HCT116 (cell line): ENCODE results near the gene GRHL1. TPM values are rescaled to one million over a fixed set of nuclear protein-coding genes. Genes with fewer than 3 reads are reported as not detected.

Experiments
- ATAC-seq: fragments of 200-7000 bp; cut with Tn5 transposase; 2 replicates; pipeline ENCODE4 v1.9.1; 2020; ENCODE audit warnings: mild to moderate bottlenecking, moderate library complexity
- BruUV-seq: library from RNA; stranded (reverse); fragments of 400-500 nt; replicated peaks from 2 replicates; lab custom pipeline; 2021; lab: Mats Ljungman, UMichigan
- CTCF ChIA-PET: fragments of 300-600 bp; sonication (Branson Sonifier 250); formaldehyde crosslinking; loops from one replicate; lab custom pipeline; 2021; ENCODE audit warnings: antibody characterized with exemption; lab: Charles Lee
- POLR2A ChIA-PET: fragments of 300-600, 350-600 bp; sonication (Branson Sonifier 250); formaldehyde crosslinking; loops from one replicate; lab custom pipeline; 2021; ENCODE audit warnings: antibody characterized with exemption; lab: Charles Lee
- RAD21 ChIA-PET, 2 experiments: fragments of 300-600 bp; sonication (Branson Sonifier 250); formaldehyde crosslinking; loops; one replicate each; lab custom pipeline; 2023; ENCODE audit warnings: low total read pairs in 2 of 2; ENCODE audit not compliant: uncharacterized antibody in 2 of 2, unreplicated experiment in 2 of 2, low non-redundant PET in 1 of 2; lab: Charles Lee
- DNase-seq: peaks from one replicate; pipeline ENCODE4 v3.0.0-alpha.2; 2010; ENCODE audit warnings: low read depth, low spot score
- H2AFZ ChIP-seq: fragments of 200-600 bp; shearing (Covaris generic), sonication (generic); 2 replicates; pipeline ENCODE4 v1.6.1; 2017; ENCODE audit warnings: low read depth, mixed run types, mixed read lengths, antibody characterized with exemption, low read length; ENCODE audit not compliant: poor library complexity, severe bottlenecking
- H3K27ac ChIP-seq: 2 replicates; pipeline ENCODE4 v1.5.1; 2012; ENCODE audit warnings: low read depth, low read length
- H3K27me3 ChIP-seq: fragments of 200-600 bp; sonication (generic); 2 replicates; pipeline ENCODE4 v1.6.1; 2016; ENCODE audit warnings: mixed run types, low read length, mixed read lengths; ENCODE audit not compliant: insufficient read depth
- H3K36me3 ChIP-seq, 2 experiments: fragments of 200-500 bp in 1 of 2; fragments of 200-600 bp in 1 of 2; sonication (Bioruptor generic) in 1 of 2; sonication (generic) in 1 of 2; 2 replicates each; pipeline versions ENCODE4 v1.5.1 to v1.6.1; 2014 to 2016; ENCODE audit warnings: low read length in 2 of 2, inconsistent platforms in 1 of 2, mixed read lengths in 1 of 2, mixed run types in 1 of 2; ENCODE audit not compliant: insufficient read depth in 2 of 2, control insufficient read depth in 1 of 2
- H3K4me1 ChIP-seq, 2 experiments: fragments of 200-600 bp in 1 of 2; sonication (generic) in 1 of 2; 2 replicates each; pipeline versions ENCODE4 v1.5.1 to v1.6.1; 2012 to 2017; ENCODE audit warnings: low read length in 2 of 2, inconsistent platforms in 1 of 2, mild to moderate bottlenecking in 1 of 2, mixed read lengths in 1 of 2, mixed run types in 1 of 2, moderate library complexity in 1 of 2; ENCODE audit not compliant: insufficient read depth in 2 of 2, control insufficient read depth in 1 of 2
- H3K4me2 ChIP-seq: fragments of 200-600 bp; sonication (generic); 2 replicates; pipeline ENCODE4 v1.6.1; 2017; ENCODE audit warnings: mixed run types, low read length, mixed read lengths
- H3K4me3 ChIP-seq, 2 experiments: fragments of 200-600 bp in 1 of 2; sonication (generic) in 1 of 2; replicated peaks in 1 of 2; 2 replicates each; pipeline ENCODE4 v1.5.1; 2011 to 2016; ENCODE audit warnings: low read length in 2 of 2, control low read depth in 1 of 2, low read depth in 1 of 2, mild to moderate bottlenecking in 1 of 2, mixed read lengths in 1 of 2, mixed run types in 1 of 2
- H3K79me2 ChIP-seq: fragments of 200-600 bp; sonication (generic); 2 replicates; pipeline ENCODE4 v1.6.1; 2017; ENCODE audit warnings: mild to moderate bottlenecking, mixed run types, low read length, moderate library complexity, mixed read lengths; ENCODE audit not compliant: insufficient read depth
- H3K9ac ChIP-seq: fragments of 200-600 bp; sonication (generic); 2 replicates; pipeline ENCODE4 v1.6.1; 2016; ENCODE audit warnings: low read length, mixed read lengths
- H3K9me2 ChIP-seq: fragments of 200-600 bp; sonication (generic), shearing (Covaris generic); 2 replicates; pipeline ENCODE4 v1.6.1; 2017; ENCODE audit warnings: mixed run types, mild to moderate bottlenecking, moderate library complexity; ENCODE audit not compliant: insufficient read depth
- H3K9me3 ChIP-seq, 2 experiments: fragments of 200-500 bp in 1 of 2; fragments of 200-600 bp in 1 of 2; sonication (Bioruptor generic) in 1 of 2; sonication (generic) in 1 of 2; 2 replicates each; pipeline ENCODE4 v1.6.1; 2014 to 2017; ENCODE audit warnings: low read length in 2 of 2, mixed read lengths in 2 of 2, inconsistent platforms in 1 of 2, low read depth in 1 of 2, mild to moderate bottlenecking in 1 of 2, mixed run types in 1 of 2, moderate library complexity in 1 of 2; ENCODE audit not compliant: control insufficient read depth in 1 of 2, insufficient read depth in 1 of 2
- H4K20me1 ChIP-seq: fragments of 200-600 bp; sonication (generic), shearing (Covaris generic); 2 replicates; pipeline ENCODE4 v1.6.1; 2017; ENCODE audit warnings: mixed run types, mild to moderate bottlenecking, moderate library complexity; ENCODE audit not compliant: insufficient read depth
- CBX3 ChIP-seq: IDR thresholded peaks from 2 replicates; pipeline ENCODE4 v1.6.1; 2012; ENCODE audit warnings: low read depth
- EGR1 ChIP-seq: IDR thresholded peaks from 2 replicates; pipeline ENCODE4 v1.6.1; 2012; ENCODE audit warnings: low read depth
- ELF1 ChIP-seq: IDR thresholded peaks from 2 replicates; pipeline ENCODE4 v1.6.1; 2012; ENCODE audit warnings: low read depth, borderline replicate concordance
- EZH2 ChIP-seq: fragments of 200-600 bp; sonication (generic); IDR thresholded peaks from 2 replicates; pipeline ENCODE4 v1.6.1; 2017; ENCODE audit warnings: antibody characterized with exemption, mixed run types
- EZH2phosphoT487 ChIP-seq: fragments of 200-600 bp; IDR thresholded peaks from 2 replicates; pipeline ENCODE4 v1.6.1; 2018; ENCODE audit warnings: antibody characterized with exemption, borderline replicate concordance
- RAD21 ChIP-seq: IDR thresholded peaks from 2 replicates; pipeline ENCODE4 v1.6.1; 2012; ENCODE audit warnings: low read depth, mild to moderate bottlenecking
- SIN3A ChIP-seq: IDR thresholded peaks from 2 replicates; pipeline ENCODE4 v1.6.1; 2012; ENCODE audit warnings: low read depth
- YY1 ChIP-seq: IDR thresholded peaks from 2 replicates; pipeline ENCODE4 v1.6.1; 2011; ENCODE audit warnings: low read length, low read depth, moderate library complexity, mild to moderate bottlenecking; ENCODE audit not compliant: insufficient replicate concordance; ENCODE audit errors: extremely low read depth
- ZNF274 ChIP-seq: fragments of 200-500 bp; sonication (Bioruptor generic); IDR thresholded peaks from 2 replicates; pipeline ENCODE4 v1.6.1; 2014; ENCODE audit warnings: mild to moderate bottlenecking, low read depth, low read length, inconsistent platforms
- intact Hi-C: fragments of 100-400 bp; cut with micrococcal nuclease; formaldehyde crosslinking; loops from 2 replicates; pipeline ENCODE4 v1.10.0; 2022
- total RNA-seq: library from RNA; stranded (reverse); gene quantifications from one replicate; pipeline ENCODE4 v1.2.1, GENCODE V29; 2021; ENCODE audit not compliant: unreplicated experiment
- TF ChIP-seq, protein P1 (sequence below): IDR thresholded peaks from 2 replicates; pipeline ENCODE4 v1.6.1; 2012

The GRHL1 gene
- total RNA-seq, 1 experiment from 2014 or later: 8.5 TPM

- POLR2A ChIA-PET: no interaction called here
- H3K4me3 ChIP-seq: no peak overlapping the region
- no peaks in the 10 kb centered on the region for H3K27me3 ChIP-seq
- H3K79me2 ChIP-seq: no peaks in the 10 kb centered on the region
- no peaks in the 10 kb centered on the region for H3K36me3 ChIP-seq
- RAD21 ChIA-PET: no interaction called here
- CTCF ChIA-PET: no interaction called here
- H3K27ac ChIP-seq: no peak overlapping the region
- H3K4me2 ChIP-seq: no peak overlapping the region
- no peak overlapping the region for H2AFZ ChIP-seq
- no peak for ATAC-seq
- H3K4me1 ChIP-seq: peaks cover 13 to 31% of the 10 kb centered on the region in 2 experiments
- no TSS peak for BruUV-seq
- H3K9me2 ChIP-seq: no peaks in the 10 kb centered on the region
- H3K9me3 ChIP-seq: no peaks in the 10 kb centered on the region
- TF ChIP-seq EZH2phosphoT487 (no peak), YY1 (no peak), EGR1 (no peak)
- intact Hi-C loops: no loop called here
- no peaks in the 10 kb centered on the region for H4K20me1 ChIP-seq
- no peak overlapping the region for H3K9ac ChIP-seq
- no peak for DNase-seq
Measured at GRCh38 chr2:9946076-9946475, 5.4 kb upstream of the GRHL1 start.

DNA sequence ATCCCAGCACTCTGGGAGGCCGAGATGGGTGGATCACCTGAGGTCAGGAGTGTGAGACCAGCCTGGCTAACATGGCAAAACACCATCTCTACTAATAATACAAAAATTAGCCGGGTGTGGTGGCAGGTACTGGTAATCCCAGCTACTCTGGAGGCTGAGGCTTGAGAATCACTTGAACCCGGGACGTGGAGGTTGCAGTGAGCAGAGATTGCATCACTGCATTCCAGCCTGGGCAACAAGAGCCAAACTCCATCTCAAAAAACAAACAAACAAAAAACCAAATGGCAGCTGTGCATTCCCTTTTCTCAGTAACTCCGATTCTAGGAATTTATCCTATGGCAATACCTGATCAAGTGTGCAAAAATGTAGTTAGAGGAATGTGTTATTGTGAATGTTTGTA lies 4.7 kb upstream of the GRHL1 start:
- TF ChIP-seq, protein P1, sequence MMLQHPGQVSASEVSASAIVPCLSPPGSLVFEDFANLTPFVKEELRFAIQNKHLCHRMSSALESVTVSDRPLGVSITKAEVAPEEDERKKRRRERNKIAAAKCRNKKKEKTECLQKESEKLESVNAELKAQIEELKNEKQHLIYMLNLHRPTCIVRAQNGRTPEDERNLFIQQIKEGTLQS: no peak
- no peak for TF ChIP-seq RAD21
- TF ChIP-seq SIN3A: no peak
- no peak for TF ChIP-seq ZNF274
- TF ChIP-seq EZH2phosphoT487: no peak
- TF ChIP-seq CBX3: no peak
- TF ChIP-seq EZH2: no peak
- TF ChIP-seq ELF1: no peak
- Histone ChIP-seq H3K27me3 (no peaks in the 10 kb centered on the region), H3K4me3 (no peak overlapping the region), H3K9me3 (no peaks in the 10 kb centered on the region), H3K9me2 (no peaks in the 10 kb centered on the region), H3K36me3 (no peaks in the 10 kb centered on the region), H3K9ac (no peak overlapping the region), H3K27ac (no peak overlapping the region), H3K4me2 (no peak overlapping the region), H3K79me2 (no peaks in the 10 kb centered on the region), H2AFZ (no peak overlapping the region), H4K20me1 (no peaks in the 10 kb centered on the region), H3K4me1 (peaks cover 13 to 25% of the 10 kb centered on the region in 2 experiments)
- ChIA-PET POLR2A (no interaction called here), RAD21 (no interaction called here), CTCF (no interaction called here)
- no TSS peak for BruUV-seq
- intact Hi-C loops: no loop called here
- DNase-seq (no peak), ATAC-seq (no peak)
